Loucy (cell line): ENCODE results near the gene PADI4.

ENCODE experiments used
- EZH2phosphoT487 ChIP-seq: fragments of 200-600 bp; IDR thresholded peaks from 2 replicates; pipeline ENCODE4 v1.6.1; 2018; ENCODE audit warnings: antibody characterized with exemption, mild to moderate bottlenecking, moderate library complexity, borderline replicate concordance
- TF ChIP-seq, protein P1 (sequence below): fragments of 200-600 bp; sonication (generic); conservative IDR thresholded peaks from 2 replicates; pipeline ENCODE4 v1.5.1; 2014; ENCODE audit warnings: mild to moderate bottlenecking, antibody characterized with exemption, low read length

DNA sequence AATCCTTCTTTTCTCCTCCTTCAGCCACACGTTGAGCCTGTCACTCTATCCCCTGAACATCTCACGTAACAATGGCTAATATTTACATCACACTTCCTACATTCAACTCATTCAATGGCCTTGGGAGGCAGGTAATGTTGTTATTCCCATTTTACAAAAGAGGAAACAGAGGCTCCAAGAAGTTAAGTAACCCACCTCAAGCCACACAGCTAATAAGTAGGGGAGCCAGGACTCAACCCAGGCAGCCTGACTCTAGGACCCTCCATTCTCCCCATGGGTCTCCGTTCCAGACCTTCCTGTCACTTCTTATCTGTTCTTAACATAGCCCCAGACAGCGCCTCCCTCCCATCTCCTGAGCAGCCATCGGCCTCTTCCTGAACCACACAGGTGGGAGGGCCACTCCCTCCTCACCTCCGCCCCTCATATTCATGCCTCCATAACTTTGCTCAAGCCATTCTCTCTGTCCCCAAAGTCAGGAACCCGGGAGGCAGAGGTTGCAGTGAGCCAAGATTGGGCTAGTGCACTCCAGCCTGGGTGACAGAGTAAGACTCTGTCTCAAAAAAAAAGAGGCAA lies 2.2 kb downstream of the PADI4 start:
- TF ChIP-seq EZH2phosphoT487 = no peak
- TF ChIP-seq, protein P1, sequence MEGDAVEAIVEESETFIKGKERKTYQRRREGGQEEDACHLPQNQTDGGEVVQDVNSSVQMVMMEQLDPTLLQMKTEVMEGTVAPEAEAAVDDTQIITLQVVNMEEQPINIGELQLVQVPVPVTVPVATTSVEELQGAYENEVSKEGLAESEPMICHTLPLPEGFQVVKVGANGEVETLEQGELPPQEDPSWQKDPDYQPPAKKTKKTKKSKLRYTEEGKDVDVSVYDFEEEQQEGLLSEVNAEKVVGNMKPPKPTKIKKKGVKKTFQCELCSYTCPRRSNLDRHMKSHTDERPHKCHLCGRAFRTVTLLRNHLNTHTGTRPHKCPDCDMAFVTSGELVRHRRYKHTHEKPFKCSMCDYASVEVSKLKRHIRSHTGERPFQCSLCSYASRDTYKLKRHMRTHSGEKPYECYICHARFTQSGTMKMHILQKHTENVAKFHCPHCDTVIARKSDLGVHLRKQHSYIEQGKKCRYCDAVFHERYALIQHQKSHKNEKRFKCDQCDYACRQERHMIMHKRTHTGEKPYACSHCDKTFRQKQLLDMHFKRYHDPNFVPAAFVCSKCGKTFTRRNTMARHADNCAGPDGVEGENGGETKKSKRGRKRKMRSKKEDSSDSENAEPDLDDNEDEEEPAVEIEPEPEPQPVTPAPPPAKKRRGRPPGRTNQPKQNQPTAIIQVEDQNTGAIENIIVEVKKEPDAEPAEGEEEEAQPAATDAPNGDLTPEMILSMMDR = no peak
